Measurements from ENCODE around the gene MYO10. TPM values are rescaled to one million over a fixed set of nuclear protein-coding genes. Genes with fewer than 3 reads are reported as not detected.

MYO10 gene
- total RNA-seq, 1 donor from 2014 or later: 20.0 TPM

GRCh38 chr5:16809010-16809394, 127.1 kb downstream of the MYO10 start:
- H3K9me3 ChIP-seq: no peaks in the 10 kb centered on the region
- peaks cover 0 to 4% of the 10 kb centered on the region in 2 donors for H3K4me1 ChIP-seq
- no peak for DNase-seq (ENCODE audit: low spot score in 2 of 2)
- no peaks in the 10 kb centered on the region for H3K27me3 ChIP-seq
- no peak for TF ChIP-seq CTCF (IDR thresholded peaks at IDR 0.05)
- H3K4me3 ChIP-seq: no peak overlapping the region
- no peaks in the 10 kb centered on the region for H3K36me3 ChIP-seq
- intact Hi-C loops (cut with DNase I): loop anchor here (5.0 kb wide), 1 partner anchor 323 kb away; no protein-coding TSS in a partner anchor
- H3K27ac ChIP-seq: no peak overlapping the region

GRCh38 chr5:16808021-16808420, 128.1 kb downstream of the MYO10 start:
- no peaks in the 10 kb centered on the region for H3K27me3 ChIP-seq
- intact Hi-C loops (cut with DNase I): loop anchor here (5.0 kb wide), 1 partner anchor 324 kb away; no protein-coding TSS in a partner anchor
- no peak for DNase-seq (ENCODE audit: low spot score in 2 of 2)
- H3K4me1 ChIP-seq: no peaks in the 10 kb centered on the region
- H3K27ac ChIP-seq: no peak overlapping the region
- no peaks in the 10 kb centered on the region for H3K9me3 ChIP-seq
- no peak overlapping the region for H3K4me3 ChIP-seq
- H3K36me3 ChIP-seq: no peaks in the 10 kb centered on the region
- no peak for TF ChIP-seq CTCF (IDR thresholded peaks at IDR 0.05)

GRCh38 chr5:16807547-16807864, 128.6 kb downstream of the MYO10 start:
- H3K4me1 ChIP-seq: no peaks in the 10 kb centered on the region
- no peak overlapping the region for H3K27ac ChIP-seq
- no peak for TF ChIP-seq CTCF (IDR thresholded peaks at IDR 0.05)
- no peak for DNase-seq (ENCODE audit: low spot score in 2 of 2)
- no peaks in the 10 kb centered on the region for H3K9me3 ChIP-seq
- no peaks in the 10 kb centered on the region for H3K36me3 ChIP-seq
- intact Hi-C loops (cut with DNase I): loop anchor here (5.0 kb wide), 1 partner anchor 325 kb away; no protein-coding TSS in a partner anchor
- H3K4me3 ChIP-seq: no peak overlapping the region
- H3K27me3 ChIP-seq: no peaks in the 10 kb centered on the region

- no peak for TF ChIP-seq CTCF (IDR thresholded peaks at IDR 0.05)
- H3K4me1 ChIP-seq: no peaks in the 10 kb centered on the region
- no peak for DNase-seq (ENCODE audit: low spot score in 2 of 2)
- no peaks in the 10 kb centered on the region for H3K36me3 ChIP-seq
- H3K27me3 ChIP-seq: no peaks in the 10 kb centered on the region
- H3K9me3 ChIP-seq: no peaks in the 10 kb centered on the region
- H3K4me3 ChIP-seq: no peak overlapping the region
- intact Hi-C loops (cut with DNase I): loop anchor here (5.0 kb wide), 1 partner anchor 325 kb away; no protein-coding TSS in a partner anchor
- H3K27ac ChIP-seq: no peak overlapping the region
These were observed 129.2 kb downstream of the MYO10 start for GRCh38 chr5:16806711-16807546.

GRCh38 chr5:16805486-16805885, 130.6 kb downstream of the MYO10 start:
- Histone ChIP-seq H3K4me3 (no peak overlapping the region), H3K27me3 (no peaks in the 10 kb centered on the region), H3K4me1 (no peaks in the 10 kb centered on the region), H3K27ac (no peak overlapping the region), H3K9me3 (no peaks in the 10 kb centered on the region), H3K36me3 (no peaks in the 10 kb centered on the region)
- no peak for DNase-seq (ENCODE audit: low spot score in 2 of 2)
- intact Hi-C loops (cut with DNase I): loop anchor here (5.0 kb wide), 1 partner anchor 327 kb away; no protein-coding TSS in a partner anchor
- TF ChIP-seq CTCF (IDR thresholded peaks at IDR 0.05): peak in 1 of 3 experiments; percentile 33
